H1 (cell line): ENCODE measurements around the gene ATXN7. TPM values are rescaled to one million over a fixed set of nuclear protein-coding genes. Genes with fewer than 3 reads are reported as not detected.

Experiments used
- CHD1 ChIP-seq: IDR thresholded peaks from 2 replicates; pipeline ENCODE4 v1.6.1; 2012; ENCODE audit warnings: low read depth, low read length, improper control_type of control experiment
- GTF2F1 ChIP-seq: IDR thresholded peaks from 2 replicates; pipeline ENCODE4 v1.6.1; 2012; ENCODE audit warnings: low read depth, low read length, improper control_type of control experiment, borderline replicate concordance
- polyA plus RNA-seq, 7 experiments: library from polyadenylated mRNA; depleted of rRNA in 3 of 7; stranded (reverse) in 5 of 7; unstranded in 2 of 7; fragments of >200 nt in 5 of 7; fragments of 200-250 nt in 2 of 7; gene quantifications; 1 replicate in 5 of 7; 2 replicates in 1 of 7; 4 replicates in 1 of 7; pipeline versions ENCODE4 v1.2.1 to v1.2.3, GENCODE V29; 2011 to 2013; ENCODE audit warnings: missing spikeins in 2 of 7, mixed read lengths in 2 of 7
- total RNA-seq: library from RNA; stranded (reverse); fragmentation: NEBNext Ultra II Directional; extraction: Animal tissue kit (Norgen Biotek cat#: 25700); gene quantifications from 2 replicates; pipeline ENCODE4 v1.2.1, GENCODE V29; 2021

Gene ATXN7
- total and polyA plus RNA-seq, 2 of the 8 experiments (the other 6 are each of a cell fraction or from before 2014, with no cell fraction given): 15.5 to 16.8 TPM

DNA sequence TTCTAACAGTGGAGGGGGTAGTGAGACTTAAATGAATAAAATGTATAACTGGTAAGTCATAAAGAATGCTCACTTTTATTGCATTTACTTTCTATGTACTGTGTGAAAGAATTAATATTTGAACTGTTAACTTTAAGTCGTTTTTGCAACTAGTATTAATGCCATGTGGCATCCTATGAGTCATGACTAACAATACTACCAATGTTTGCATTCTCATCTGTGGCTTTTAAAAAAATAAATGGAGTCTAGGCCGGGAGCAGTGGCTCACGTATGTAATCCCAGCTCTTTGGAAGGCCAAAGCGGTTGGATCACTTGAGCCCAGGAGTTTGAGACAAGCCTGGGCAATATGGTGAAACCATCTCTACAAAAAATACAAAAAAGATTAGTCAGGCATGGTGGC, 39.4 kb upstream of the ATXN7 start (continued):
- TF ChIP-seq GTF2F1 (no peak), CHD1 (no peak)
